Skeletal muscle tissue (tissue), 4 donors: ENCODE results near the gene RPAP3. TPM values are rescaled to one million over a fixed set of nuclear protein-coding genes. Genes with fewer than 3 reads are reported as not detected.

Source experiments
- H3K27ac ChIP-seq: one replicate; pipeline ENCODE4 v1.7.0; 2013; ENCODE audit warnings: mild to moderate bottlenecking, low read depth, low read length, inconsistent platforms
- H3K27me3 ChIP-seq, 3 donors: one replicate each; pipeline ENCODE4 v1.7.0; 2013; ENCODE audit warnings: low read length in 3 of 3; ENCODE audit not compliant: control insufficient read depth in 3 of 3, insufficient read depth in 3 of 3
- H3K36me3 ChIP-seq, 3 donors: one replicate each; pipeline ENCODE4 v1.7.0; 2013; ENCODE audit warnings: low read length in 3 of 3; ENCODE audit not compliant: control insufficient read depth in 3 of 3, insufficient read depth in 3 of 3
- H3K4me1 ChIP-seq, 3 donors: one replicate each; pipeline ENCODE4 v1.7.0; 2013; ENCODE audit warnings: low read length in 3 of 3, mild to moderate bottlenecking in 3 of 3; ENCODE audit not compliant: control insufficient read depth in 3 of 3, insufficient read depth in 3 of 3
- H3K4me3 ChIP-seq, 3 donors: one replicate each; pipeline ENCODE4 v1.7.0; 2013; ENCODE audit warnings: low read length in 3 of 3
- H3K9ac ChIP-seq, 3 donors: one replicate each; pipeline ENCODE4 v1.7.0; 2013; ENCODE audit warnings: low read length in 3 of 3, mild to moderate bottlenecking in 3 of 3, moderate library complexity in 2 of 3, low read depth in 1 of 3
- H3K9me3 ChIP-seq, 3 donors: one replicate each; pipeline ENCODE4 v1.7.0; 2013; ENCODE audit warnings: low read length in 3 of 3; ENCODE audit not compliant: control insufficient read depth in 3 of 3
- total RNA-seq: library from RNA; depleted of rRNA; stranded (reverse); fragments of >200 nt; gene quantifications from one replicate; pipeline ENCODE4 v1.2.3, GENCODE V29; 2014
- donor health status: Osteomylitis.

The RPAP3 gene
- total RNA-seq, 1 donor from 2014 or later = 5.2 TPM

GRCh38 chr12:47722941-47723631, 17.3 kb upstream of the RPAP3 start:
- Histone ChIP-seq H3K27me3 (no peaks in the 10 kb centered on the region), H3K4me1 (peaks cover 4 to 14% (median 7%) of the 10 kb centered on the region in 3 donors), H3K27ac (no peak overlapping the region), H3K9ac (no peak overlapping the region), H3K9me3 (no peaks in the 10 kb centered on the region), H3K36me3 (peaks cover 0 to 4% (median 2%) of the 10 kb centered on the region in 3 donors), H3K4me3 (no peak overlapping the region)

- no peak overlapping the region for H3K4me3 ChIP-seq
- H3K27ac ChIP-seq = no peak overlapping the region
- H3K36me3 ChIP-seq = peaks cover 0 to 4% (median 2%) of the 10 kb centered on the region in 3 donors
- no peaks in the 10 kb centered on the region for H3K27me3 ChIP-seq
- peaks cover 12 to 22% (median 13%) of the 10 kb centered on the region in 3 donors for H3K4me1 ChIP-seq
- H3K9ac ChIP-seq = no peak overlapping the region
- H3K9me3 ChIP-seq = no peaks in the 10 kb centered on the region
Measured at GRCh38 chr12:47722136-47722834, 16.5 kb upstream of the RPAP3 start.

GRCh38 chr12:47721431-47721973, 15.7 kb upstream of the RPAP3 start:
- Histone ChIP-seq H3K27ac (no peak overlapping the region), H3K27me3 (no peaks in the 10 kb centered on the region), H3K9ac (no peak overlapping the region), H3K4me3 (no peak overlapping the region), H3K36me3 (peaks cover 0 to 4% (median 2%) of the 10 kb centered on the region in 3 donors), H3K4me1 (peaks cover 19 to 30% (median 20%) of the 10 kb centered on the region in 3 donors), H3K9me3 (no peaks in the 10 kb centered on the region)

GRCh38 chr12:47718531-47718930, 12.7 kb upstream of the RPAP3 start:
- H3K9me3 ChIP-seq = no peaks in the 10 kb centered on the region
- H3K9ac ChIP-seq = no peak overlapping the region
- peaks cover 34 to 43% (median 39%) of the 10 kb centered on the region in 3 donors for H3K4me1 ChIP-seq
- H3K27me3 ChIP-seq = no peaks in the 10 kb centered on the region
- peak overlapping the region; percentile 83 for H3K27ac ChIP-seq
- no peak overlapping the region for H3K4me3 ChIP-seq
- H3K36me3 ChIP-seq = peaks cover 0 to 4% (median 2%) of the 10 kb centered on the region in 3 donors

- Histone ChIP-seq H3K36me3 (peaks cover 0 to 4% (median 2%) of the 10 kb centered on the region in 3 donors), H3K4me3 (peak overlapping the region in 1 of 3 donors; percentile 24), H3K9me3 (no peaks in the 10 kb centered on the region), H3K4me1 (peaks cover 34 to 43% (median 36%) of the 10 kb centered on the region in 3 donors), H3K27ac (peak overlapping the region; percentile 83), H3K27me3 (no peaks in the 10 kb centered on the region), H3K9ac (peak overlapping the region in 2 of 3 donors; percentile 51 to 54)
Measured at GRCh38 chr12:47717443-47718193, 11.8 kb upstream of the RPAP3 start.

GRCh38 chr12:47717046-47717442, 11.2 kb upstream of the RPAP3 start:
- H3K4me3 ChIP-seq = no peak overlapping the region
- H3K36me3 ChIP-seq = peaks cover 0 to 4% (median 2%) of the 10 kb centered on the region in 3 donors
- peak overlapping the region; percentile 83 for H3K27ac ChIP-seq
- H3K9ac ChIP-seq = peak overlapping the region in 1 of 3 donors; percentile 51
- no peaks in the 10 kb centered on the region for H3K9me3 ChIP-seq
- peaks cover 34 to 43% (median 36%) of the 10 kb centered on the region in 3 donors for H3K4me1 ChIP-seq
- H3K27me3 ChIP-seq = no peaks in the 10 kb centered on the region

GRCh38 chr12:47715877-47716548, 10.2 kb upstream of the RPAP3 start:
- no peaks in the 10 kb centered on the region for H3K27me3 ChIP-seq
- peak overlapping the region in 2 of 3 donors; percentile 52 to 61 for H3K9ac ChIP-seq
- peaks cover 34 to 43% (median 36%) of the 10 kb centered on the region in 3 donors for H3K4me1 ChIP-seq
- peak overlapping the region; percentile 83 for H3K27ac ChIP-seq
- peaks cover 0 to 4% (median 2%) of the 10 kb centered on the region in 3 donors for H3K36me3 ChIP-seq
- H3K4me3 ChIP-seq = peak overlapping the region in 2 of 3 donors; percentile 37 to 52
- no peaks in the 10 kb centered on the region for H3K9me3 ChIP-seq

- Histone ChIP-seq H3K4me3 (peak overlapping the region; percentile 22 to 52 (median 37)), H3K27me3 (no peaks in the 10 kb centered on the region), H3K27ac (no peak overlapping the region), H3K36me3 (peaks cover 0 to 4% (median 2%) of the 10 kb centered on the region in 3 donors), H3K9ac (peak overlapping the region; percentile 9 to 61 (median 52)), H3K9me3 (no peaks in the 10 kb centered on the region), H3K4me1 (peaks cover 34 to 43% (median 36%) of the 10 kb centered on the region in 3 donors)
Measured at GRCh38 chr12:47715393-47715876, 9.6 kb upstream of the RPAP3 start.

- Histone ChIP-seq H3K9me3 (no peaks in the 10 kb centered on the region), H3K36me3 (peaks cover 0 to 2% (median 1%) of the 10 kb centered on the region in 3 donors), H3K4me1 (peaks cover 34 to 43% (median 36%) of the 10 kb centered on the region in 3 donors), H3K27me3 (no peaks in the 10 kb centered on the region), H3K4me3 (no peak overlapping the region), H3K9ac (peak overlapping the region; percentile 9 to 61 (median 46)), H3K27ac (no peak overlapping the region)
Measured at GRCh38 chr12:47714826-47715386, 9.1 kb upstream of the RPAP3 start.
